Fibroblast of the aortic adventitia (primary cell): ENCODE results near the gene TMED7. TPM values are rescaled to one million over a fixed set of nuclear protein-coding genes. Genes with fewer than 3 reads are reported as not detected.
A peak's percentile ranks its signal among the peaks of the same experiment; 100 is the strongest.

ENCODE experiments used
- DNase-seq: peaks from one replicate; pipeline ENCODE4 v3.0.0-alpha.2; 2010; ENCODE audit warnings: low read depth
- H3K4me3 ChIP-seq: 2 replicates; pipeline ENCODE4 v1.5.1; 2011; ENCODE audit warnings: low read depth, mild to moderate bottlenecking, control low read depth, low read length, moderate library complexity
- CTCF ChIP-seq: IDR thresholded peaks from 2 replicates; pipeline ENCODE4 v1.5.1; 2011; ENCODE audit warnings: mild to moderate bottlenecking, low read length, control low read depth, inconsistent platforms; ENCODE audit not compliant: insufficient read depth
- total RNA-seq: library from RNA; depleted of rRNA; stranded (reverse); fragments of >200 nt; gene quantifications from 2 replicates; pipeline ENCODE4 v1.2.3, GENCODE V29; 2012; ENCODE audit warnings: low replicate concordance

TMED7 gene
- total RNA-seq, 1 donor = 181 TPM

GRCh38 chr5:115578657-115579056, 47.2 kb downstream of the TMED7 start:
- no peak for DNase-seq
- TF ChIP-seq CTCF = no peak
- no peak overlapping the region for H3K4me3 ChIP-seq

GRCh38 chr5:115577741-115578140, 48.1 kb downstream of the TMED7 start:
- DNase-seq = no peak
- H3K4me3 ChIP-seq = no peak overlapping the region
- no peak for TF ChIP-seq CTCF

- no peak overlapping the region for H3K4me3 ChIP-seq
- DNase-seq = no peak
- no peak for TF ChIP-seq CTCF
Measured at GRCh38 chr5:115577329-115577728, 48.5 kb downstream of the TMED7 start.

GRCh38 chr5:115575167-115576070, 50.4 kb downstream of the TMED7 start:
- TF ChIP-seq CTCF = no peak
- peak; percentile 70 for DNase-seq
- no peak overlapping the region for H3K4me3 ChIP-seq

GRCh38 chr5:115573133-115573532, 52.7 kb downstream of the TMED7 start:
- H3K4me3 ChIP-seq = no peak overlapping the region
- no peak for TF ChIP-seq CTCF
- DNase-seq = peak; percentile 70

- peak; percentile 53 for DNase-seq
- TF ChIP-seq CTCF = no peak
- H3K4me3 ChIP-seq = no peak overlapping the region
Measured at GRCh38 chr5:115571441-115571878, 54.4 kb downstream of the TMED7 start.

- H3K4me3 ChIP-seq = no peak overlapping the region
- DNase-seq = no peak
- TF ChIP-seq CTCF = no peak
Measured at GRCh38 chr5:115568668-115569067, 57.2 kb downstream of the TMED7 start.
